Fibroblast of villous mesenchyme (primary cell): ENCODE measurements around the gene BET1L. TPM values are rescaled to one million over a fixed set of nuclear protein-coding genes. Genes with fewer than 3 reads are reported as not detected.

Source experiments
- DNase-seq: peaks from one replicate; pipeline ENCODE4 v3.0.0-alpha.2; 2010; ENCODE audit warnings: low read depth
- H3K4me3 ChIP-seq: 2 replicates; pipeline ENCODE4 v1.5.1; 2011; ENCODE audit warnings: low read depth, mild to moderate bottlenecking, low read length
- total RNA-seq: library from RNA; depleted of rRNA; stranded (reverse); fragments of >200 nt; gene quantifications from 2 replicates; pipeline ENCODE4 v1.2.3, GENCODE V29; 2012
- TF ChIP-seq, protein P1 (sequence below): IDR thresholded peaks from 2 replicates; pipeline ENCODE4 v1.5.1; 2012; ENCODE audit warnings: low read depth, mild to moderate bottlenecking, low read length; ENCODE audit not compliant: insufficient read depth

The BET1L gene
- total RNA-seq, 1 donor, result 22.0 TPM

GRCh38 chr11:205221-206001 is 1.8 kb downstream of the BET1L start:
- TF ChIP-seq, protein P1, sequence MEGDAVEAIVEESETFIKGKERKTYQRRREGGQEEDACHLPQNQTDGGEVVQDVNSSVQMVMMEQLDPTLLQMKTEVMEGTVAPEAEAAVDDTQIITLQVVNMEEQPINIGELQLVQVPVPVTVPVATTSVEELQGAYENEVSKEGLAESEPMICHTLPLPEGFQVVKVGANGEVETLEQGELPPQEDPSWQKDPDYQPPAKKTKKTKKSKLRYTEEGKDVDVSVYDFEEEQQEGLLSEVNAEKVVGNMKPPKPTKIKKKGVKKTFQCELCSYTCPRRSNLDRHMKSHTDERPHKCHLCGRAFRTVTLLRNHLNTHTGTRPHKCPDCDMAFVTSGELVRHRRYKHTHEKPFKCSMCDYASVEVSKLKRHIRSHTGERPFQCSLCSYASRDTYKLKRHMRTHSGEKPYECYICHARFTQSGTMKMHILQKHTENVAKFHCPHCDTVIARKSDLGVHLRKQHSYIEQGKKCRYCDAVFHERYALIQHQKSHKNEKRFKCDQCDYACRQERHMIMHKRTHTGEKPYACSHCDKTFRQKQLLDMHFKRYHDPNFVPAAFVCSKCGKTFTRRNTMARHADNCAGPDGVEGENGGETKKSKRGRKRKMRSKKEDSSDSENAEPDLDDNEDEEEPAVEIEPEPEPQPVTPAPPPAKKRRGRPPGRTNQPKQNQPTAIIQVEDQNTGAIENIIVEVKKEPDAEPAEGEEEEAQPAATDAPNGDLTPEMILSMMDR, result no peak
- DNase-seq, result no peak
- H3K4me3 ChIP-seq, result peak overlapping the region; percentile 79

DNA sequence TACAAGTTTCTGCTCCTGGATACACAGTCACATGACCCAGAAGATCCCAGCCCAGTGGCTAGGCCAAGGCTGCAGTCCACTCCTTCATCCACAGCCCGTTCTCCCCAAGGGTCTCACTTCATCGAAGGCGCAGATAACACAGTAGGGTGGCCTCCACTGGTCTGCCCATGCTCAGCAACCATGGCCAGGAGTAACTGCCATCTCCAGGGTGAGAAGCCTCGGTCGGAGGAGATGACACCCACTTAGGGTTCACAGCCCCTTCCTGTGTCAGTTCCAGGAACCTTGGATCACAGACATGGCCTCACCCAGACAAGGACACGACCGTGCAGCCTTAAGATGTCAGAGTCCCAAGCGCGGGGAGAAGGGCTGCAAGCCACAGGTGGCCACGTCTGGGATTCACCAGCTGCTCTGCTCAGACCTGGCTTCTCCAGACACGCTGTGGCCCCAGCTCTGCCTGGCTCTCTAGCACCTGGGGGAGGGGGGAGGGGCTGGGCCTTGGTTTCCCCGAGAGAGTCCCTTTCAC is 2.6 kb downstream of the BET1L start:
- TF ChIP-seq, protein P1, result no peak
- no peak for DNase-seq
- H3K4me3 ChIP-seq, result no peak overlapping the region

DNA sequence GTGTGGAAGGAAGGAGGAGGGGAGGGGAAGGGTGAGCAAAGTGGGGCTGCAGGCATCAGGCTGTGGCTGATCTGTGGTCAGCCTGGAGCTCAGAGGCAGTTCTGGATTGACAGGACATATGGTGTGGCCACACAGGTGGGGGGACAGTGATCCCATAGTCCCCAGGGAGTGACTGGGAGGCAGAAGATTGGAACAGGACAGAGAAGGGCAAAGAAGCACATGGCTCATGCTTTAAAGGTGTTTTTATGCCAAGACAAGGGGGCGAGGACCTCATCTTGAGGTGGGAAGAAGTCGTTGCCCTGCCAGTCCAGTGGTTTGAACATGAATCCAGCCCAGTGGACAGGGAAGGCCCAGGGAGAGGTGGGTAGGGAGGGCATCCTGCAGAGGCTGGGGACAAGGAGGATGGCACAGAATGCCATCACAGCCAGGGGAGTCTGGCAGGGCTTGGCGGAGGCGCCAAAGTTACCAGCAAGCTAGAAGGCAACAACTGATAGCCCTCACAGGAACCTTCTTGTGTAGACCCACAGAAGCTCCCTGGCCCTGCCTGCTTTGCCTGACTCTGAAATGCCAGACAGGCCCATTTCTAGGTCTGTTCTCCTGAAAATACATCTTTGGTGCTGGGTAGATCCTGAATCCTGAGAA is 3.1 kb downstream of the BET1L start:
- TF ChIP-seq, protein P1, result no peak
- no peak for DNase-seq
- no peak overlapping the region for H3K4me3 ChIP-seq

DNA sequence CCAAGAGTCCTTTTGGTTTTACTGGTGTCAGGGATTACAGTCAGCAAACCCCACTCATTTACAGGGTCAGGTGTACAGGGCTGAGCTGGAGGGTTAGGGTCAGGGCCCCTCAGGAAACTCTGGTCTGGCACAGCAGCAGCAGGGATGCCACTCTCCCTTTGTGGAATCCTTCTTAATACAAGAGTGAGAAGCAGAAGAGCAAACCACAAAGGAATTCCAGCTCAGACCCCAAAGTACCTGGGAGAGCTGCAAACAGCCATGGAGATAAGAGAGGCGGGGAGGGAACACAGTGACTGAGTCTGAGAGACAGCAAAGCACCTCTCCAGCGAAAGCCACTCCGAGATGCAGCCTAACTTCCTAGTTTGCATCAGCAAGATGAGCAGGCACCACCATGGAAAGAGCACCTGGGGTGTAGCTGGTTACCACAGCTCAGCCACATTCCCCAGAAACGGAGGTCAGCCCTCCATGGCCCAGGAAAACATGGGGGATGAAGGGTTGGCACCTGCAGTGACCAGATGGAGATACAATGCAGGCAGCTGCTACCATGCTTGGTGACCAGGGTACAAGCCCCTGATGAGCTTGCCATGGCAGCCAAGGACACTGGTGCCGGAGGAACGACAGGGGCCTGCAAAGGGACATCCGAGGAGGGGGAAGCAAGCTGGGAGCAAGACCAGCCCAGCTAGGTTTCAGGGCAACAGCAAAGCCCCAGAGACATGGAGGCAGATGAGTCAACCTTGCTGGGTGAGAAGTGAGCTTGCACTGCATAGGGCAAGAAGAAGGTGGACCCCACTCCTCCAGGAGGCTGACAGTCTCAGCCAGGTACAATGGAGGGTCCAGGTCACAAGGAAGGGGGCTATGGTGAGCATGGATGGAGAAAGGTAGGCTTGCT is 3.9 kb downstream of the BET1L start:
- no peak overlapping the region for H3K4me3 ChIP-seq
- TF ChIP-seq, protein P1, result no peak
- DNase-seq, result no peak

DNA sequence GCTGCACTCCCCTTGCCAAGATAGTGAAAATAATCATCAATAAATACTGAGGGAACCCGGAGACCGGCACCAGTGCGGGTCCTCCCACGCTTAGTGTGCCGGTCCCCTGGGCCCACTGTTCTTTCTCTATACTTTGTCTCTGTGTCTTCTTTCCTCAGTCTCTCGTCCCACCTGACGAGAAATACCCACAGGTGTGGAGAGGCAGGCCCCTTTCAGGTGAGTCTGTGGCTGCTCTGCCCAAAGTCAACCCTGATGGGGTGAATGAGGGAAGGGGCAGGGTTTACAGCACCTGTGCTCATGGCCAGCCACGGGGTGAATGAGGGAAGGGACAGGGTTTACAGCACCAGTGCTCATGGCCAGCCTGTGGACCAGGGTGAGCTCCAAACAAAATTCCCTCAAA is 4.7 kb downstream of the BET1L start:
- no peak for DNase-seq
- TF ChIP-seq, protein P1, result no peak
- no peak overlapping the region for H3K4me3 ChIP-seq

GRCh38 chr11:201966-202365 is 5.2 kb downstream of the BET1L start:
- no peak for DNase-seq
- TF ChIP-seq, protein P1, result no peak
- no peak overlapping the region for H3K4me3 ChIP-seq
